ENCODE results near the gene ZFHX3. TPM values are rescaled to one million over a fixed set of nuclear protein-coding genes. Genes with fewer than 3 reads are reported as not detected.

The ZFHX3 gene
- total and polyA plus RNA-seq, 4 donors = 1.5 to 5.9 (median 3.0) TPM

- H3K27ac ChIP-seq (ENCODE audit: low read depth in 1 of 2, low read length in 2 of 2) = no peak overlapping the region
- no peak overlapping the region for H3K9ac ChIP-seq (ENCODE audit: low read depth in 1 of 2, low read length in 2 of 2)
- no peaks in the 10 kb centered on the region for H3K9me3 ChIP-seq (ENCODE audit: control insufficient read depth in 4 of 4, low read length in 3 of 4)
- WGBS = 95% methylated on average over 5 of the region's 5 CpGs
- H3K27me3 ChIP-seq (ENCODE audit: control insufficient read depth in 4 of 4, insufficient read depth in 4 of 4, low read length in 3 of 4) = no peaks in the 10 kb centered on the region
- TF ChIP-seq FOXA2 (IDR thresholded peaks at IDR 0.05) (no peak), SP1 (IDR thresholded peaks at IDR 0.05) (no peak), EGR1 (IDR thresholded peaks at IDR 0.05; ENCODE audit: low read depth in 2 of 2) (no peak)
- TF ChIP-seq, protein P1, sequence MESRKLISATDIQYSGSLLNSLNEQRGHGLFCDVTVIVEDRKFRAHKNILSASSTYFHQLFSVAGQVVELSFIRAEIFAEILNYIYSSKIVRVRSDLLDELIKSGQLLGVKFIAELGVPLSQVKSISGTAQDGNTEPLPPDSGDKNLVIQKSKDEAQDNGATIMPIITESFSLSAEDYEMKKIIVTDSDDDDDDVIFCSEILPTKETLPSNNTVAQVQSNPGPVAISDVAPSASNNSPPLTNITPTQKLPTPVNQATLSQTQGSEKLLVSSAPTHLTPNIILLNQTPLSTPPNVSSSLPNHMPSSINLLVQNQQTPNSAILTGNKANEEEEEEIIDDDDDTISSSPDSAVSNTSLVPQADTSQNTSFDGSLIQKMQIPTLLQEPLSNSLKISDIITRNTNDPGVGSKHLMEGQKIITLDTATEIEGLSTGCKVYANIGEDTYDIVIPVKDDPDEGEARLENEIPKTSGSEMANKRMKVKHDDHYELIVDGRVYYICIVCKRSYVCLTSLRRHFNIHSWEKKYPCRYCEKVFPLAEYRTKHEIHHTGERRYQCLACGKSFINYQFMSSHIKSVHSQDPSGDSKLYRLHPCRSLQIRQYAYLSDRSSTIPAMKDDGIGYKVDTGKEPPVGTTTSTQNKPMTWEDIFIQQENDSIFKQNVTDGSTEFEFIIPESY (IDR thresholded peaks at IDR 0.05) = no peak
- TF ChIP-seq, protein P2, sequence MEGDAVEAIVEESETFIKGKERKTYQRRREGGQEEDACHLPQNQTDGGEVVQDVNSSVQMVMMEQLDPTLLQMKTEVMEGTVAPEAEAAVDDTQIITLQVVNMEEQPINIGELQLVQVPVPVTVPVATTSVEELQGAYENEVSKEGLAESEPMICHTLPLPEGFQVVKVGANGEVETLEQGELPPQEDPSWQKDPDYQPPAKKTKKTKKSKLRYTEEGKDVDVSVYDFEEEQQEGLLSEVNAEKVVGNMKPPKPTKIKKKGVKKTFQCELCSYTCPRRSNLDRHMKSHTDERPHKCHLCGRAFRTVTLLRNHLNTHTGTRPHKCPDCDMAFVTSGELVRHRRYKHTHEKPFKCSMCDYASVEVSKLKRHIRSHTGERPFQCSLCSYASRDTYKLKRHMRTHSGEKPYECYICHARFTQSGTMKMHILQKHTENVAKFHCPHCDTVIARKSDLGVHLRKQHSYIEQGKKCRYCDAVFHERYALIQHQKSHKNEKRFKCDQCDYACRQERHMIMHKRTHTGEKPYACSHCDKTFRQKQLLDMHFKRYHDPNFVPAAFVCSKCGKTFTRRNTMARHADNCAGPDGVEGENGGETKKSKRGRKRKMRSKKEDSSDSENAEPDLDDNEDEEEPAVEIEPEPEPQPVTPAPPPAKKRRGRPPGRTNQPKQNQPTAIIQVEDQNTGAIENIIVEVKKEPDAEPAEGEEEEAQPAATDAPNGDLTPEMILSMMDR (IDR thresholded peaks at IDR 0.05; ENCODE audit: low read depth, low read length, missing input control) = no peak
- H3K4me3 ChIP-seq (ENCODE audit: low read depth in 1 of 3, low read length in 3 of 3) = no peak overlapping the region
- DNase-seq (ENCODE audit: low spot score) = no peak
- H3K36me3 ChIP-seq (ENCODE audit: control insufficient read depth in 4 of 4, insufficient read depth in 3 of 4, low read depth in 1 of 4, low read length in 3 of 4) = peaks cover 5 to 48% (median 10%) of the 10 kb centered on the region in 4 donors
- H3K4me1 ChIP-seq (ENCODE audit: control insufficient read depth in 4 of 4, insufficient read depth in 4 of 4, low read length in 3 of 4) = no peaks in the 10 kb centered on the region
Measured at GRCh38 chr16:72793017-72793416, 254.9 kb downstream of the ZFHX3 start.

GRCh38 chr16:72791786-72792185 lies 256.1 kb downstream of the ZFHX3 start:
- H3K9ac ChIP-seq (ENCODE audit: low read depth in 1 of 2, low read length in 2 of 2) = no peak overlapping the region
- DNase-seq (ENCODE audit: low spot score) = no peak
- H3K4me1 ChIP-seq (ENCODE audit: control insufficient read depth in 4 of 4, insufficient read depth in 4 of 4, low read length in 3 of 4) = no peaks in the 10 kb centered on the region
- H3K4me3 ChIP-seq (ENCODE audit: low read depth in 1 of 3, low read length in 3 of 3) = no peak overlapping the region
- no peaks in the 10 kb centered on the region for H3K27me3 ChIP-seq (ENCODE audit: control insufficient read depth in 4 of 4, insufficient read depth in 4 of 4, low read length in 3 of 4)
- H3K27ac ChIP-seq (ENCODE audit: low read depth in 1 of 2, low read length in 2 of 2) = no peak overlapping the region
- H3K36me3 ChIP-seq (ENCODE audit: control insufficient read depth in 4 of 4, insufficient read depth in 3 of 4, low read depth in 1 of 4, low read length in 3 of 4) = peaks cover 1 to 36% (median 4%) of the 10 kb centered on the region in 4 donors
- H3K9me3 ChIP-seq (ENCODE audit: control insufficient read depth in 4 of 4, low read length in 3 of 4) = no peaks in the 10 kb centered on the region
- TF ChIP-seq EGR1 (IDR thresholded peaks at IDR 0.05; ENCODE audit: low read depth in 2 of 2) (no peak), MAX (IDR thresholded peaks at IDR 0.05) (no peak), FOXA2 (IDR thresholded peaks at IDR 0.05) (no peak), YY1 (IDR thresholded peaks at IDR 0.05) (no peak), FOXA1 (IDR thresholded peaks at IDR 0.05) (no peak), GABPA (IDR thresholded peaks at IDR 0.05 in 1 of 2, conservative IDR thresholded peaks at IDR 0.05 in 1 of 2) (no peak), ATF3 (IDR thresholded peaks at IDR 0.05) (no peak), HNF4A (conservative IDR thresholded peaks at IDR 0.05) (no peak), TAF1 (conservative IDR thresholded peaks at IDR 0.05) (no peak), NR2F2 (IDR thresholded peaks at IDR 0.05) (no peak), HNF4G (IDR thresholded peaks at IDR 0.05) (no peak), SP1 (IDR thresholded peaks at IDR 0.05) (no peak), RXRA (IDR thresholded peaks at IDR 0.05) (no peak), JUND (IDR thresholded peaks at IDR 0.05) (no peak), RAD21 (IDR thresholded peaks at IDR 0.05) (no peak)
- TF ChIP-seq, protein P3, sequence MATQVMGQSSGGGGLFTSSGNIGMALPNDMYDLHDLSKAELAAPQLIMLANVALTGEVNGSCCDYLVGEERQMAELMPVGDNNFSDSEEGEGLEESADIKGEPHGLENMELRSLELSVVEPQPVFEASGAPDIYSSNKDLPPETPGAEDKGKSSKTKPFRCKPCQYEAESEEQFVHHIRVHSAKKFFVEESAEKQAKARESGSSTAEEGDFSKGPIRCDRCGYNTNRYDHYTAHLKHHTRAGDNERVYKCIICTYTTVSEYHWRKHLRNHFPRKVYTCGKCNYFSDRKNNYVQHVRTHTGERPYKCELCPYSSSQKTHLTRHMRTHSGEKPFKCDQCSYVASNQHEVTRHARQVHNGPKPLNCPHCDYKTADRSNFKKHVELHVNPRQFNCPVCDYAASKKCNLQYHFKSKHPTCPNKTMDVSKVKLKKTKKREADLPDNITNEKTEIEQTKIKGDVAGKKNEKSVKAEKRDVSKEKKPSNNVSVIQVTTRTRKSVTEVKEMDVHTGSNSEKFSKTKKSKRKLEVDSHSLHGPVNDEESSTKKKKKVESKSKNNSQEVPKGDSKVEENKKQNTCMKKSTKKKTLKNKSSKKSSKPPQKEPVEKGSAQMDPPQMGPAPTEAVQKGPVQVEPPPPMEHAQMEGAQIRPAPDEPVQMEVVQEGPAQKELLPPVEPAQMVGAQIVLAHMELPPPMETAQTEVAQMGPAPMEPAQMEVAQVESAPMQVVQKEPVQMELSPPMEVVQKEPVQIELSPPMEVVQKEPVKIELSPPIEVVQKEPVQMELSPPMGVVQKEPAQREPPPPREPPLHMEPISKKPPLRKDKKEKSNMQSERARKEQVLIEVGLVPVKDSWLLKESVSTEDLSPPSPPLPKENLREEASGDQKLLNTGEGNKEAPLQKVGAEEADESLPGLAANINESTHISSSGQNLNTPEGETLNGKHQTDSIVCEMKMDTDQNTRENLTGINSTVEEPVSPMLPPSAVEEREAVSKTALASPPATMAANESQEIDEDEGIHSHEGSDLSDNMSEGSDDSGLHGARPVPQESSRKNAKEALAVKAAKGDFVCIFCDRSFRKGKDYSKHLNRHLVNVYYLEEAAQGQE (IDR thresholded peaks at IDR 0.05) = no peak
- TF ChIP-seq, protein P2 (IDR thresholded peaks at IDR 0.05; ENCODE audit: low read depth, low read length, missing input control) = no peak
- TF ChIP-seq, protein P1 (IDR thresholded peaks at IDR 0.05) = no peak

Measured in liver (tissue), 9 donors.